HG03108 (cell line): ENCODE measurements around the gene MORN5.

Experiments
- ATAC-seq: cut with Tn5 transposase; IDR thresholded peaks from one replicate; pipeline ENCODE4 v1.9.1; 2021; ENCODE audit warnings: moderate library complexity; ENCODE audit not compliant: unreplicated experiment

Gene MORN5

GRCh38 chr9:122124528-122124927, 35.2 kb upstream of the MORN5 start:
- no peak for ATAC-seq

GRCh38 chr9:122125158-122125508, 34.6 kb upstream of the MORN5 start:
- ATAC-seq, result no peak

- no peak for ATAC-seq
These were observed 34.0 kb upstream of the MORN5 start for GRCh38 chr9:122125509-122126330.

DNA sequence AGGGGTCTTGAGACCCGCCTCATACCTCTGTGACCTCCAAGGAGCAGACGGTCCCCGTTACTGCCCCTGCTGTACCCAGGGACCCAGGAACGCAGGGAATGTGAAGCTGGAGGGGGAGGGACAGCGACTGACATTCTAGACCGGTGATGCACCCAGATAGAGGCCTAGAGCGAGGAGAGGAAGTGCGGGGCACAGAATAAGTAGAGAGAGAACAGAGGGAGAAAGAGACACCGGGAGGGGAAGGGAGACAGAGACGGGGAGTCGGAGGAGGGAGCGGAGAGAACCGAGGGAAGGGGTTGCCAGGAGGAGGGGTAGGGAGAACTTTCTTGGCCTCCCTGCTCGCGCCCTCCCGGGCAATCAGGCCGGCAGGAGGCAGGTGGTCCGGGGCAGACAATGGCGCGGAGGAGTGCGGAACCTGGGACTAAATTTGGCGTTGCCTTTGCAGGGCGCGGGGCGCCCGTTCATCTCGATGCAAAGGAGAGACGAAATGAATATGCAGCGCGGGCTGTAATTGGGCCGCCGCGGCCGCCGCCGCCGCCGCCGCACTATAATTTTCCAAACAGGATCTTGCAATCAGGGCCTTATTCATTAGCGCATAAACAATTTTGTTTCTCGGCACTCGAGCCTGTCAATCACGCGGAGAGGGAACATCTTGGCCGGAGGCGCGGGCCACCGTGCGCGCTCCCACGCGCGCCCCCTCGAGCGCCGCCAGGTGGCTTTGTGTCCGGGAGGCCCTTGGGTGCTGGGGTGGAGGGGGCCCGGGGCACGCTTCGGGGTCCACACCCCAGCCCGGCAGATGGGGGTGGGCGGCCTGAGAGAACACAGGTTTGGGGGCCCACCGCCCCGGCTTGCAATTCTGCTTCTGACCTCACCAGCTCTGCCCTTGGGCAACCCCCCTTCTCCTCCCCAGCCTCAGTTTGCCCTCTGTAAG, 33.1 kb upstream of the MORN5 start:
- no peak for ATAC-seq

- no peak for ATAC-seq
These were observed 32.3 kb upstream of the MORN5 start for GRCh38 chr9:122127396-122127798.

DNA sequence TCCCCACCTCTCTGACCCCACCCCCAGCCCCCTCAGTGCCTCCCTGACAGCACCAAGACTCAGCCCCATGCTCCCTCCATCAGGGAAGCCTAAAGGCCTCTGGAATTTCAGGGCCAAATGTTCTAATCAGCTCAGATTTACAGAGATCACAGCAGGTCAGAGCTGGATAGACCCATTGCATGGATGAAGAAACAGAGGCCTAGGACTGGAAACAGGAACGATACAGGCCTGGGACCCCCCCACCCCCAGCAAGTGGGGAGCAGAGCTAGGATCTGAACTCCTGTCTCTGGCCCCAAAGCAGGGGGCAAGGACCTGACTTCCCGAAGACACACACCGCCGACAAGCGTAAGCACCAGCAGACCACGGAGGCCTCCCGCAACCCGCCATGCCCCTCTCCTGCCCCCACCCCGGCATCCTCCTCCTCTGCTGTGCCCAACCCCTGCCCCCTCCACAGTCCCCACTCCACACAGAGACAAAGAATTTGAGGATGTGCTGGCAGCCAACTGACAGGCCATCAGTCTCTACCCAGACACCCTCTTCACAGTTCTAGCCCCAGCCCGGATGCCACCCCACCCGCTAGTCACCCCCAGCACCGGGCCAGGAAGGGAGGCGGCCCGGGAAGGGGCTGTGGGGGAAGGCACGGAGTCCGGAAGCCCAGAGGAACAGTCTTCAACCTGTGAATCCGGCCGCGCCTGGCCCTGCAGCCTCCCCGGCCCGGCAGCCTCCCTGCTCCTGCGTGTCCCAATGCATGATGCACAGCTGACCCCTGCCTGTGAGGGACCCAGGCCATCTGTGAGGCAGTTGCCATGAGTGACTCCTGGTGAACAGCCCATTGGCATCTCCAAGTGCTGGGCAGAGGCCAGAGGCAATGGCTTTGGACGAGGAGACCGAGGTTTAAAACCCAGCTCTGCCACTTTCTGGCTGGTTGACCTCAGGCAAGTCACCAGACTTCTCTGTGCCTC, 31.4 kb upstream of the MORN5 start:
- ATAC-seq, result no peak

DNA sequence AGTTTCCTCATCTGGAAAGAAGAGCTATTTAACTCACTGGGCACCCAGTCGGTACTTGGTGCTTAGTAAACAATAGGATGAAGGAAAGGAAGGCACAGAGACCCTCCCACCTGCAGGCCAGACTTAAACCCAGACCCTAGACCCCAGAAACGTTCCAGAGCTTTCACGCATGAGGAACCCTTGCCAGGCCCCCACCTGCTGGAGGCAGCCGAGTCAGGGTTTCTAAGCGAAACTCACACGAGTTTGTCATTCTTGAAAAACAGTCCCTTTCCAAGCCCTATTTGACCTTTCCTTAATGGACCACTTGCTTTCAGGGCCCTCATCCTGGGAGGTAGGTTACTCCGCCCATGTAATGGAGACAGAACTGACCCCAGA, 30.8 kb upstream of the MORN5 start:
- no peak for ATAC-seq

DNA sequence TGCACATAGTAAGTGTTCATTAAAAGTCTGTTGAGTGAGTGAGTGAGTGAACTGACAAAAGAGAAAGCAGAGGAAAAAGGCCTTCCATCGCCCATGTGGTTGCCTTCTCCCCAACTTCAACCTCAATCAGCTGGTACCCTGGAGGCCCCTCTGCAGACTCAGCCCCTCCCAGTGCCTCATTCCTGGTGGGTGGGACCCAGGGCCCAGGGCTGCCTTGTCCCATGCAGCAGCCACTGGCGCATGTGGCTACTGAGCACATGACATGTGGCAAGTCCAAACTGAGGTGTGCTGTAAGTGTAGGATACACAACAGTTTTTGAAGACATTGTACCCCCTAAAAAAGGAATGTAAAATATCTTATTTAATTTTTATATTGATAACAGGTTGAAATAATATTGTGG, 29.7 kb upstream of the MORN5 start:
- no peak for ATAC-seq

- no peak for ATAC-seq
These were observed 28.9 kb upstream of the MORN5 start for GRCh38 chr9:122130837-122131236.

DNA sequence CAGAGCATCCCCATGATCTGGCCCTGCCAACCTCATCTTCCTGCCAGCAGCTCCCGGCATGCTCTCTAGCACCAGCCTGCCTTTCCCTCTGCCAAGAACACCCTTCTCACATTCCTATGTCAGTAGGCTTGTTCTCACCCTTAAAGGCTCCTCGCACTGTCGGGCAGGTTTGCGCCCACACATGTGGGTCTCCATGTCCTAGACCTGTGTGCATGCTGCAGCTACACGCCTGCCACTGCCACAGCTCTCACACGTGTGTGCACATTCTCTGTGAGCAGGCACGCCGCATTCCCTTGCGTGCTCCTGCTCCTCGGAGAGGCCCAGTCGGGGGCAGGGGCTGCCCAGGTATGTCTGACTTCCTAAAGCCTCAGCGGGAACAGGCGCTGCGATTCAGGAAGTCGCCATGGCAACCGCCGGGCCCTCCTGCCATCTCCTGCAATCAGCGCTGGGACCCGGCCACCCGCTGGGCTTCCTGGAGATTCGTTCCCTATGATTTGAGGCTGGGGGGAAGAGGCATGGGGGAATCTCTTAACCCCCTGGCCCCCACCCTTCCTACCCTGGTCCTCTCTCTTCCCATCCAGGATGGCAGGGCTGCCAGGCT, 28.2 kb upstream of the MORN5 start:
- no peak for ATAC-seq

DNA sequence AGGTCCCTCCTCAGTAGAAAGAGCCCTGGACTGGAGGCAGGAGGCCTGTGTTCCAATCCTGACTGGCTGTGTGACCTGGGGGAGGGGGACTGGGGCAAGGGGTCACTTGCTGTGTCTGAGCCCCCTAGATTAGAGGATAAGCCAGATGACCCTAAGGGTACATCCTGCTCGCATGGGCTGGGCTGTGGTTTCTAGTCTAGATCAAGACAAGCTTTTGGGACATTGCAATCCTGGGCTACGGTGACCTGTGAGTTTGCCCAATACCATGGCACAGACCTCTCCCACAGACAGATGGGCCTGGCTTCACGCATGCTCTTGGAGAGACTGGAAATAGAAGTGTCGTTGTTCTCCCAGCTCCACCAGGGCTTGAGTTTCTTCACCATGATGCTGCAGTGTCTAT, 27.2 kb upstream of the MORN5 start:
- no peak for ATAC-seq

GRCh38 chr9:122133263-122133983, 26.3 kb upstream of the MORN5 start:
- ATAC-seq, result no peak

GRCh38 chr9:122133984-122134535, 25.6 kb upstream of the MORN5 start:
- no peak for ATAC-seq

DNA sequence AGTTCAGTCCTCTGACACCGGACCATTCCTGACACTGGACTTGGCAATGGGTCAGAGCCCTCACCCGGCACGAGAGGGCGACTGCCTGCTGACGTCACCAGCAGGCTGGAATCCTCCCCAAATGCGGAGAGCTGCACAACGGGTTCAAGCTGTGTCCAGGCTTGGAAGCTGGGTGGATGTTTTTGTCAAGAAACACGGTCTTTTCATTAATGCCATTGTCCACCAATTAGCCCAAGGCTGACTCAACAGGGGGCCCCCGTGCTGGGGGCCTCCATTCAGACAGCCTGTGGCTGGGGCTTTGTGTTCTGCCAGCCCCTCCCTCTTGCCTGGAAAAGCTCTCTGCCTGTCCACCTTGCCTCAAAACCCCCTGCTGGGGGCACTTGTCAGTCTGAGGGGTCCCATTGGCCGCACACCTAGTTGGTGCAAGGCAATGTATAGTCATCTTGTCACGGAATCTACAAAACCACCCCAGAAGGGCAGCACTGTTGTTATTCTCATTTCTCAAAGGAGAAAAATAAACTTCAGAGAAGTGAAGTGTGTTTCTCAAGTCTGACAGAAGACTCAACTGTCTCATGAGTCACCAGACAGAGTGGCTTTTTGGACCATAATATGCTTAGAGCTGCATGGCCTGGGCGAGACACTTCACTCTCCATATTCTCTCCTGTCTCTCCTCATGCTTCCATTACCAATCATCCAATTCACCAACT, 24.7 kb upstream of the MORN5 start:
- no peak for ATAC-seq

GRCh38 chr9:122135529-122135859, 24.2 kb upstream of the MORN5 start:
- ATAC-seq, result no peak

DNA sequence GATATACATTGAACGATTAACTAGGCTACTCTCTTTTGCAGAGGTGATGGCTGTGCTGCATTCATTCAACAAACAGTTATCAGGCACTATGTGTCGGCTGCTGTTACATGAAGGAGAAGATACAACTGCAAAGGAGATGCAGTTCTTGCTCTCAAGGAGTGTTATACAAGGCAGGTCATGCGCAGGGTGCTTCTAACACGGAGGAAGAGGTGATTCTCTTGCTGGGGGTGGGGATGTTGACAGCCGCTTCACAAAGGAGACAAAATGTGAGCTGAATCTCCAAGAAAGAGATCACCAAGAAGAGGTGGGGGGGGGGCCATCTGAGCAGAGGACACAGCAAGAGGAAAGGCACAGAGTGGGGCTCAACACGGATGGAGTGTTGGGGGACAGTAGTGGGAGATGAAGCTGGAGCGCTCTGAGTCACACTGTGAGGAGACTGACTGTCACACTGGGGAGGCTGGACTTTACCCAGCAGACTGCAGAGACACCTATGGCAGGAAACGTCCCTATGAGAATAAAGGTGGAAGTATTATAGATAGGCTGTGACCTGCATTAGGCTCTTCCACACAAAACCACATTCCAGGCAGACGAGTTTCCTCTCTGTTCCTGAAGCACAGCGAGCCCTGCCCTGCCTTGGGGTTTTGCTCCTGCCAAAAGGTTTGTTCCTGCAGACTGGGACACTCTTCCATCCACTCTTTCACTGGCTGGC, 21.0 kb upstream of the MORN5 start:
- ATAC-seq, result no peak

GRCh38 chr9:122140368-122141193, 19.1 kb upstream of the MORN5 start:
- no peak for ATAC-seq

GRCh38 chr9:122141671-122142070, 18.0 kb upstream of the MORN5 start:
- ATAC-seq, result no peak
